Cardiac muscle cell (in vitro differentiated cells and primary cell): ENCODE data around the gene LAMB4. TPM values are rescaled to one million over a fixed set of nuclear protein-coding genes. Genes with fewer than 3 reads are reported as not detected.
"Not testable (repeated sequence)": the region's sequence is repeated elsewhere in the genome, so short reads cannot be mapped to it uniquely, and the experiment has no call there.

Source experiments
- DNase-seq, 2 donors: peaks; one replicate each; pipeline versions ENCODE4 v3.0.0 to v3.0.0-alpha.2; 2010 to 2017; ENCODE audit warnings: low read depth in 1 of 2, low spot score in 1 of 2
- H3K27ac ChIP-seq: fragments of 200-600 bp; sonication (generic); 2 replicates; pipeline ENCODE4 v1.5.1; 2016
- H3K27me3 ChIP-seq: fragments of 200-600 bp; sonication (generic); 2 replicates; pipeline ENCODE4 v1.6.0; 2016; ENCODE audit warnings: control low read depth
- H3K36me3 ChIP-seq: fragments of 200-600 bp; sonication (generic); 2 replicates; pipeline ENCODE4 v1.5.1; 2016; ENCODE audit warnings: control low read depth
- H3K4me1 ChIP-seq: fragments of 200-600 bp; sonication (generic); 2 replicates; pipeline ENCODE4 v1.8.1; 2017; ENCODE audit warnings: low read depth, mild to moderate bottlenecking, mixed run types
- H3K4me3 ChIP-seq: fragments of 200-600 bp; sonication (generic); 2 replicates; pipeline ENCODE4 v1.5.1; 2016; ENCODE audit warnings: mild to moderate bottlenecking
- H3K9me3 ChIP-seq: fragments of 200-600 bp; sonication (generic); 2 replicates; pipeline ENCODE4 v1.5.1; 2017; ENCODE audit warnings: low read depth, mild to moderate bottlenecking, control low read depth
- polyA plus RNA-seq: library from polyadenylated mRNA; unstranded; fragments of >200 nt; fragmentation: Nextera tagmentation; extraction: Ambion mirVana; gene quantifications from 2 replicates; pipeline ENCODE4 v1.2.1, GENCODE V29; 2016
- total RNA-seq: library from RNA; depleted of rRNA; stranded (reverse); fragments of >200 nt; gene quantifications from 2 replicates; pipeline ENCODE4 v1.2.3, GENCODE V29; 2016
- TF ChIP-seq, protein P1 (sequence below): IDR thresholded peaks from 2 replicates; pipeline ENCODE4 v1.5.1; 2012; ENCODE audit warnings: low read depth, mild to moderate bottlenecking, low read length

Gene LAMB4
- total and polyA plus RNA-seq, 2 experiments from 2014 or later, result not detected

DNA sequence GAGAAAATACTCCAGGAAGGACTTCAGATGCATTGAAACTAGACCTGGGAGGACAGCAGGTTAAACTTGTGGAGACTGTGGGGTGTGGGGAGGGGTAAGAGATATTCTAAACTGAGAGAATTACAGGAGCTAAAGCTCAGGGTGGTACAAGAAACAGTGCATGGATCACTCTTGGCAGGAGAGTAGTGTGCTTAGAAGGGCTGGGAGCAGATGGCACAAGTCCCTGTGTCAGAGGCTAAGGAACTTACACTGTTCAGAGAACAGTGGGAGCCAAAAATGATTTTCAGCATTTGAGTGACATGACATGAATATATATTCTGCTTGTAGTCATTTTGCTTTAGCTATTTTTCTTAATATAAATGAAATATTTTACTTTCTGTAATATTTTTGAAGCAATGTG is 91.2 kb downstream of the LAMB4 start:
- no peak for DNase-seq
- Histone ChIP-seq H3K4me1 (peaks cover 1% of the 10 kb centered on the region), H3K27ac (no peak overlapping the region), H3K27me3 (no peaks in the 10 kb centered on the region), H3K9me3 (no peaks in the 10 kb centered on the region), H3K36me3 (no peaks in the 10 kb centered on the region), H3K4me3 (no peak overlapping the region)
- TF ChIP-seq, protein P1, sequence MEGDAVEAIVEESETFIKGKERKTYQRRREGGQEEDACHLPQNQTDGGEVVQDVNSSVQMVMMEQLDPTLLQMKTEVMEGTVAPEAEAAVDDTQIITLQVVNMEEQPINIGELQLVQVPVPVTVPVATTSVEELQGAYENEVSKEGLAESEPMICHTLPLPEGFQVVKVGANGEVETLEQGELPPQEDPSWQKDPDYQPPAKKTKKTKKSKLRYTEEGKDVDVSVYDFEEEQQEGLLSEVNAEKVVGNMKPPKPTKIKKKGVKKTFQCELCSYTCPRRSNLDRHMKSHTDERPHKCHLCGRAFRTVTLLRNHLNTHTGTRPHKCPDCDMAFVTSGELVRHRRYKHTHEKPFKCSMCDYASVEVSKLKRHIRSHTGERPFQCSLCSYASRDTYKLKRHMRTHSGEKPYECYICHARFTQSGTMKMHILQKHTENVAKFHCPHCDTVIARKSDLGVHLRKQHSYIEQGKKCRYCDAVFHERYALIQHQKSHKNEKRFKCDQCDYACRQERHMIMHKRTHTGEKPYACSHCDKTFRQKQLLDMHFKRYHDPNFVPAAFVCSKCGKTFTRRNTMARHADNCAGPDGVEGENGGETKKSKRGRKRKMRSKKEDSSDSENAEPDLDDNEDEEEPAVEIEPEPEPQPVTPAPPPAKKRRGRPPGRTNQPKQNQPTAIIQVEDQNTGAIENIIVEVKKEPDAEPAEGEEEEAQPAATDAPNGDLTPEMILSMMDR, result no peak

DNA sequence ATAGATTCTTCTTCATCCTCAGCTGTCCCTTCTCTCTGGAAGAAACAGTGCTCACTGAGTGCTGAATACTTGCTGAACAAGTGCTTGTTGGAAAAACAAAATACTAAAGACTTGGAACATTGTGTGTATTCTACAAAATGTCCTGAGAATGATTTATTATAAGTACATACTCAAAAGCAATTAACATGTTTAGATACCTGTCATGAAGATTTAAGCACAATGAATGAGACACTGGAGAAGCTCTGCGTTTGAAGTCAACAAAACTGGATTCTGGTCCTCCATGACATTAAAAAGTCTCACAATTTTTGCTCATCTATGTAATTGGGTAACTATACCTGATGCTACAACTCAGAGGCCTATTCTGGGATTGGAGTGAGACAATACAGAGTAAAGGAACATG is 92.4 kb downstream of the LAMB4 start:
- no peak for DNase-seq
- H3K27me3 ChIP-seq, result no peaks in the 10 kb centered on the region
- no peaks in the 10 kb centered on the region for H3K9me3 ChIP-seq
- TF ChIP-seq, protein P1, result no peak
- no peaks in the 10 kb centered on the region for H3K4me1 ChIP-seq
- H3K4me3 ChIP-seq, result no peak overlapping the region
- H3K27ac ChIP-seq, result no peak overlapping the region
- H3K36me3 ChIP-seq, result no peaks in the 10 kb centered on the region

DNA sequence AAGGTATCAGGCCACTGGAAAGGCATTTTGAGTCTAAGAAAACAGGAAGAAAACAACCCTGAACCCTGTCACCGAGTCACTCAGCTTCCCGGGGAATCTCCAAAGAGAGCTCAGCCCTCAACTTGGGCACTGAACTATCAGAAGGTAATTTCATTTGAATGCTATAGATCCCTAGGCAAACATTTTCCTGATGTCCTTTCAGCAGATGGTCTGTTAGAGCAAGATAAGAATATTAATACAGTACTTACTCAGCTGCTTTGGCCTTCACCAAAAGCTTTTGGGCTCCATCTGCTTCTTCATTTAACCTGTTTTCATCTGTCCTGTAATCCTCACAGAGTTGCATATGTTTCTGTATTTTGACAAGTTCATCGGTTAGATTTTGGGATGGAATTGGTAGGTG is 93.0 kb downstream of the LAMB4 start:
- H3K9me3 ChIP-seq, result no peaks in the 10 kb centered on the region
- TF ChIP-seq, protein P1, result no peak
- no peak for DNase-seq

DNA sequence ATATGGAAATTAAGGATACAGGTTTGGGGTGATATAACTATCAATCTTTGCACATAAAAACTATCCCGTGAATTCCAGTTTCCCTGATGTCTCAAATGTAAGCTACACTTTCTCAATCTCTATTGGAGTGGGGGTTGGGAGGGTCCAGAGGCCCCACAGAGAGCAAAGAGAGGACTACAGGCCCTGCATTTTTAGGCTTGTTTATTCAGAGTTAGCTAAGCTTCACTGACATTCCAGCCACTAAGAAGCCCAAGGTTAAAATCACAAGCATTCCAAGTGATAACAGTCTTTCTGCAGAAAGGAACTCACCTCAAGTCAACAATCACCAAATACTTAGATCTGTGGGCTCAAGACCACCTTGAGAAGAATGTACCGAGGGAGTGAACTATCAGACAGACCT is 95.6 kb downstream of the LAMB4 start:
- no peak overlapping the region for H3K4me3 ChIP-seq
- H3K27me3 ChIP-seq, result no peaks in the 10 kb centered on the region
- no peak overlapping the region for H3K27ac ChIP-seq
- TF ChIP-seq, protein P1, result no peak
- H3K4me1 ChIP-seq, result no peaks in the 10 kb centered on the region
- peak in 1 of 2 donors; percentile 28 for DNase-seq
- no peaks in the 10 kb centered on the region for H3K36me3 ChIP-seq
- no peaks in the 10 kb centered on the region for H3K9me3 ChIP-seq

More for the DNA sequence above, 93.0 kb downstream of the LAMB4 start:
- no peaks in the 10 kb centered on the region for H3K27me3 ChIP-seq
- no peak overlapping the region for H3K27ac ChIP-seq
- no peaks in the 10 kb centered on the region for H3K36me3 ChIP-seq
- H3K4me3 ChIP-seq, result no peak overlapping the region
- H3K4me1 ChIP-seq, result no peaks in the 10 kb centered on the region

DNA sequence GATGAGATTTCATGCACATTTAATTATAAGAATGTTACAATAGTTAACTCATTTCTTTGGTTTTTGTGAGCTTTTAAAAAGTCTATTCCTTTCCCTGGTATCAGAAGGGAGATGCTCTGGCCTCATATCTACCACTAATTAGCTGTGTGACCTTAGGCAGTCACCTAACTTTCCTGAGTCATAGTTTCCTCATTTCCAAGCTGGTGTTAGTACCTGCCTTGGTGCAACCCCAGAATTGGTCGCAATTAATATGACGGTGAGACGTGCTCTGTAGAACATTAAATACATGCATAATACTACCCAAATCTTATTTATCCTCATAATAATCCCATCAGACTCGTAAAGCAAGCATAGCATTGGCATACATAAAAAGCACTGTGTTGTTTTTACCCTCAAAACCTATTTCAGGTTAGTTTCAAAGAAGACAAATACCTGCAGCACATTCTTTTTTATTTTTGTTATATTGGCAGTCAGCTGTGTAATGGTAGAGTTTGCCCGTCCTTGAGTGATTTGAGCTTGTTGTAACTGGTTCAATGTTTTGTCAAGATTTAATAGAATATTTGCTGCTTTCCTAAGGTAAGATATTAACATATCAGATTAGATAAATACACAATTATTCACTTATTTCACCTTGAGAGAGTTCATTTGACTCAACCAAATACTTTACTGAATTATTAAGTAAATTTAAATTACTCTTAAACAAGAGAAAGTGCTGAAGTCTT is 96.2 kb downstream of the LAMB4 start:
- TF ChIP-seq, protein P1, result no peak
- Histone ChIP-seq H3K4me3 (no peak overlapping the region), H3K27ac (no peak overlapping the region), H3K9me3 (no peaks in the 10 kb centered on the region), H3K4me1 (no peaks in the 10 kb centered on the region), H3K27me3 (no peaks in the 10 kb centered on the region), H3K36me3 (no peaks in the 10 kb centered on the region)
- no peak for DNase-seq

DNA sequence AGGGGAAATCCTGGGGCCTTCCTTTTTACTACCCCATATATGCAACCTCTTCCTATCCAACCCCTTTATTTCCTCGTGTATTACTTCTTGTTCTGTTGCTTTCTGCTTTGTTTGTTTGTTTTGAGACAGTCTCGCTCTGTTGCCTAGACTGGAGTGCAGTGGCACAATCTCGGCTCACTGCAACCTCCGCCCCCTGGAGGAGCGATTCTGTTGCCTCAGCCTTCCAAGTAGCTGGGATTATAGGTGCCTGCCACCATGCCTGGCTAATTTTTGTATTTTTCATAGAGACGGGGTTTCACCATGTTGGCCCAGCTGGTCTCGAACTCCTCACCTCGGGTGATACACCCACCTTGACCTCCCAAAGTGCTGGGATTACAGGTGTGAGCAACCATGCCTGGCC is 96.9 kb downstream of the LAMB4 start:
- H3K27me3 ChIP-seq, H3K9me3 ChIP-seq, DNase-seq, H3K27ac ChIP-seq, H3K4me1 ChIP-seq, H3K4me3 ChIP-seq, H3K36me3 ChIP-seq: not testable (repeated sequence)
